Measurements from ENCODE around the gene FAM20A.

DNA sequence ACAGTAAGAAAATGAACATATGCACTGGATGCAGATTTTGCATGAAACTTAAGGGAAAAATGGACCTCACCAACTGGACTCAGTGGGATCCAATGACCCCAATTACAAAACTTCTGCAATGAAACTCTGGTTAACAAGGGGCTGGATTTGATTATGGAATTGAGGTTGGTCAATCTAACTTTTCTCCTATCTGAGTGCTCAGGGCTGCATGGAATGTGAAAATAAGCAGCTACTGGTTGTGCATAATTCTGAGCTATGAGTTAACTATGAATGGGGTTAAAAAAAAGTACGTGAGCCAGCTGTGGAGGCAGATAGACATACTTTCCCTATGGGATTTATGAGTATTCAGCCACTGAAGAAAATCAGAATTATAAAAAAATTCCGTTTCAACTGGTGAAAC is 9.2 kb downstream of the FAM20A start:
- TF ChIP-seq, protein P1, sequence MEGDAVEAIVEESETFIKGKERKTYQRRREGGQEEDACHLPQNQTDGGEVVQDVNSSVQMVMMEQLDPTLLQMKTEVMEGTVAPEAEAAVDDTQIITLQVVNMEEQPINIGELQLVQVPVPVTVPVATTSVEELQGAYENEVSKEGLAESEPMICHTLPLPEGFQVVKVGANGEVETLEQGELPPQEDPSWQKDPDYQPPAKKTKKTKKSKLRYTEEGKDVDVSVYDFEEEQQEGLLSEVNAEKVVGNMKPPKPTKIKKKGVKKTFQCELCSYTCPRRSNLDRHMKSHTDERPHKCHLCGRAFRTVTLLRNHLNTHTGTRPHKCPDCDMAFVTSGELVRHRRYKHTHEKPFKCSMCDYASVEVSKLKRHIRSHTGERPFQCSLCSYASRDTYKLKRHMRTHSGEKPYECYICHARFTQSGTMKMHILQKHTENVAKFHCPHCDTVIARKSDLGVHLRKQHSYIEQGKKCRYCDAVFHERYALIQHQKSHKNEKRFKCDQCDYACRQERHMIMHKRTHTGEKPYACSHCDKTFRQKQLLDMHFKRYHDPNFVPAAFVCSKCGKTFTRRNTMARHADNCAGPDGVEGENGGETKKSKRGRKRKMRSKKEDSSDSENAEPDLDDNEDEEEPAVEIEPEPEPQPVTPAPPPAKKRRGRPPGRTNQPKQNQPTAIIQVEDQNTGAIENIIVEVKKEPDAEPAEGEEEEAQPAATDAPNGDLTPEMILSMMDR (IDR thresholded peaks at IDR 0.05; ENCODE audit: low read depth, low read length), result no peak
- TF ChIP-seq EZH2phosphoT487 (IDR thresholded peaks at IDR 0.05; ENCODE audit: low read depth), result no peak

Data from OCI-LY3 (cell line).